ENCODE results near the gene ADAM23. TPM values are rescaled to one million over a fixed set of nuclear protein-coding genes. Genes with fewer than 3 reads are reported as not detected.

The ADAM23 gene
- total RNA-seq, 1 donor from 2014 or later = 68.8 TPM

GRCh38 chr2:206555721-206556120 is 112.4 kb downstream of the ADAM23 start:
- intact Hi-C loops (cut with micrococcal nuclease) = no loop called here
- DNase-seq = no peak

GRCh38 chr2:206556357-206556949 is 113.1 kb downstream of the ADAM23 start:
- ATAC-seq (peak; percentile 29), DNase-seq (no peak)
- intact Hi-C loops (cut with micrococcal nuclease) = no loop called here

More at GRCh38 chr2:206555721-206556120, 112.4 kb downstream of the ADAM23 start:
- ATAC-seq = no peak

- DNase-seq (no peak), ATAC-seq (no peak)
- intact Hi-C loops (cut with micrococcal nuclease) = no loop called here
Measured at GRCh38 chr2:206557321-206557720, 114.0 kb downstream of the ADAM23 start.

- intact Hi-C loops (cut with micrococcal nuclease) = no loop called here
- ATAC-seq = no peak
- DNase-seq = no peak
Measured at GRCh38 chr2:206558492-206558891, 115.2 kb downstream of the ADAM23 start.

DNA sequence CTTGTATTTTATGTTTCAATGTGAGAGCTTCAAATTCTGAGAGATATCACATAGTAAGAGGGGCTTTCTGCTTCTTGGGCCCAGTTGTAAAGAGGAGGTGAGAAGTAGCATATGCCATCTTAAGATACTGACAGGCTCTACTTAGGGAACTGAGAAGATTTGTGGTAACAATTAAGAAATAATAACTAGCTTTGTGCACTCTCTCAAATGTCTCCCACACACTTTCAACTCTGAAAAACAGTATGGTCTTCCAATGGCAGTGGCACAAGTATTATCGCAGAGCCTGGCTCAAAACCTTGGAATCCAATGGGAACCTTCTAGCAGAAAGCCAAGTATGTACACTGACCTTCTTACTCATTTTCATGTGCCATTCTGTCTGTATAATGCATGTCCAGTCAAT is 118.6 kb downstream of the ADAM23 start:
- intact Hi-C loops (cut with micrococcal nuclease) = no loop called here
- ATAC-seq = no peak
- DNase-seq = no peak

DNA sequence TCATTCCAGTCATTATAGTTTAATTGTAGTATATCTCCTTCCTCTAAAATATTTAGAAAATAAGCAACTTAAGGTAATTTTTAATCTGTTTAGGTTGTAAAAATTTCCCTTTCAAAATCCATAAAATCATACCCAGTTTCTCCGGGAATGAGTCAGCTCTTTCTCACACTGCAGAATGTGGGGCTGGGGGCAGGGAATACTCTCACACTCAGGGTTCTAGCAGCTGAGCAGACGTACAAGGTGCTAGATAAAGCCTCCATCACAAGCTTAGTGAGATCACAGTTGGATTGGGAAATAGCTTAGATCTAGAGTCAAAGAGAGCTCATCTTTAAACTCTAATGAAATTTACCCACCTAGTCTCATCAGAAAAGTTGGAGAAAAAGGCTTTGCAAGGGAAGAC is 119.0 kb downstream of the ADAM23 start:
- intact Hi-C loops (cut with micrococcal nuclease) = no loop called here
- DNase-seq (no peak), ATAC-seq (no peak)

DNA sequence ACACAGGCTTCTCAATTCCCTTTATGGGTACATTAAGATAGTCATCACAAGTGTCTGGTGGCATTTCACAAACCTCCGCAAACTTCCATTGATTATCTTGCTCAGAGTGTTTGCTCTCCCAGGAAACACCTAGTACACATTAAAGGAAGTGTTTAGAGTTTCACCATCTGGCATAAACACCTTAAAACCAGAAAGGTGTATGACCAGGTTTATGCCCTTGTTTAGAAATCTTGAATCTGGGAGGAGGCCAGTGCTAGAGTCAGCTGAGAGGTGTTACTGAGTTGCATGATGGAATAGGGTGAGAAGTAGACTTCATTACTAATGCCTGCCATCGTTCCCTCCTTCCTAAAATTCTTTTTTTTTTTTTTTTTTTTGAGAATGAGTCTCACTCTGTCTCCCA is 120.0 kb downstream of the ADAM23 start:
- intact Hi-C loops (cut with micrococcal nuclease) = no loop called here
- DNase-seq (no peak), ATAC-seq (no peak)

DNA sequence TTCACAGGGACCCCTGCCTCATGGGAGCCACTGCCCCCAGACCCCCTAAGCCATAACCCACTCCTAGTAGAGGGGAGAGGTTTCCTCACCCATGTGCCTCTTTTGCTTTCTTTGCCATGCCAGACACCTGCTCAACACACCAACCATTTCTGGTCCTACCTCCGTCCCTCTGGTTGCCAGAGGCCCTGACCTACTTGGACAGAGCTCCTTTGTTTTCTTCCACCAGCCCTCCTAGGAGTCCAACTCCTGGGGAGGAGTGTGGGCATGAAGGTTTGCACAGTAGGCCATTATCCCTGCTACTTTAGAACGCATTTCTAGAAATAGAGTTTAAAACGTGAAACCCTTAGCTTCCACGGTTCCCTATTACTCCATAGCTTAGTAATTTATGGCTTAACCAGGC is 122.3 kb downstream of the ADAM23 start:
- ATAC-seq = no peak

GRCh38 chr2:206569470-206569869 is 126.1 kb downstream of the ADAM23 start:
- ATAC-seq = no peak
- intact Hi-C loops (cut with micrococcal nuclease) = no loop called here

More for the DNA sequence above, 122.3 kb downstream of the ADAM23 start:
- intact Hi-C loops (cut with micrococcal nuclease) = no loop called here
- no peak for DNase-seq

GRCh38 chr2:206570199-206570598 is 126.9 kb downstream of the ADAM23 start:
- intact Hi-C loops (cut with micrococcal nuclease) = no loop called here
- ATAC-seq (no peak), DNase-seq (no peak)

More at GRCh38 chr2:206569470-206569869, 126.1 kb downstream of the ADAM23 start:
- DNase-seq = no peak

- DNase-seq (no peak), ATAC-seq (no peak)
- intact Hi-C loops (cut with micrococcal nuclease) = no loop called here
Measured at GRCh38 chr2:206572725-206573124, 129.4 kb downstream of the ADAM23 start.

GRCh38 chr2:206573793-206574192 is 130.5 kb downstream of the ADAM23 start:
- DNase-seq (no peak), ATAC-seq (no peak)
- intact Hi-C loops (cut with micrococcal nuclease) = no loop called here

DNA sequence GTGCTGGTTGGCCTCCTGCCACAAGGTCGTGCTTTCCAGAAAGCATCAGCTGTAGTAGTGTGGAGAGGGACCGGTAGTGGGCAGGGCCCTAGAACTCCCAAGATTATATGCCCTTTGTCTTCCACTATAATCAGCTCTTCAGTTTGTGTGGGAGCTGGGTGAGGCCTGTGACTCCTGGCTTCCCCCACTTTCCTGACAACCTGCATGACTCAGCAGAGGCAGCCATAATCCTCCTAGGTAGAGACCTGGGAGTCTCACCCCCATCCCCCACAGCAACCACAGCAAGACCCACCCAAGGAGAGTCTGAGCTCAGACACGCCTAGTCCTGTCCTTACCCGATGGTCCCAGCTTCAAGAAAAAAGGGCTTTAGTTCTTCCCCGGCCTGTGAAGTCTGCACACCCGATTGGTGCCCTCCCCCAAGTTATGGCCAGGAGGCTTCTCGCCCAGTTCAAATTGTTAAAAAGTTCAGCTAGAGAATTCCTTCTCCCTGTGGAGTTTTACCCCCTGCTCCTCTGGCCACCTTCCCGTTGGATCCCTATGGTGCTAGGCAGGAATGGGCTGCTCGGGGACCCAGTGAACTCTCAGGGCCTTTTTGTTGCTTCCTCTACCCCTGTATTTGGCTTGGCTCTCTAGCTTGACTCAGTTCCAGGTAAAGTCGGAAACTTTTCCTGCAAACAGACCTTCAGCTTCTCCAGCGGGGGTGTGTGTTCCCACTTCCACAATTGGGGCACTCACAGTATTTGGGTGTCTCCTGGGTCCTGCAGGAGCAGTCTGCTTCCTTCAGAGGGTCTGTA is 141.2 kb downstream of the ADAM23 start:
- ATAC-seq = no peak
- intact Hi-C loops (cut with micrococcal nuclease) = no loop called here
- DNase-seq = no peak

- intact Hi-C loops (cut with micrococcal nuclease) = no loop called here
Measured at GRCh38 chr2:206585335-206585734, 142.0 kb downstream of the ADAM23 start.

GRCh38 chr2:206586609-206587008 is 143.3 kb downstream of the ADAM23 start:
- intact Hi-C loops (cut with micrococcal nuclease) = no loop called here
- no peak for DNase-seq
- peak; percentile 65 for ATAC-seq

More at GRCh38 chr2:206585335-206585734, 142.0 kb downstream of the ADAM23 start:
- DNase-seq = no peak
- ATAC-seq = no peak

GRCh38 chr2:206597717-206598218 is 154.4 kb downstream of the ADAM23 start:
- intact Hi-C loops (cut with micrococcal nuclease) = no loop called here
- DNase-seq (no peak), ATAC-seq (no peak)

DNA sequence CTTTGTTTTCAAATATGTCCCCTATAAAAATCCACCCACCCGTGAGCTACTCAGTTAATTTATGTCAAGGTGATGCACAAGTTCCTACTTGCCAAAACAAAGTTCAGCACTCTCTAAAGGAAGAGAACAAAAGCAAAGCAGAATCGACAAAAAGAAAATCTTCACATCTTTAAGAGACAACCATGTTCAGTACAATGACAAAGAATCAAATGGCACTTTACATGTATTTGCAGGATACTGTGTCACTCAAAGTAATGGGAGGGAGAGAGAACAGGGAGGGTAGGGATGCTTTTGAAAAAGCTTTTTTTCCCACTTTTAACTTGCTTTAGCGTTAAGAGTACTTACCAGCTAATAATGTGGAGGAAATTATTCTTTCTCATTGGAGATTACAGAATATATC is 159.9 kb downstream of the ADAM23 start:
- intact Hi-C loops (cut with micrococcal nuclease) = no loop called here
- DNase-seq (no peak), ATAC-seq (no peak)

GRCh38 chr2:206610451-206610850 is 167.1 kb downstream of the ADAM23 start:
- ATAC-seq (no peak), DNase-seq (no peak)
- intact Hi-C loops (cut with micrococcal nuclease) = no loop called here

- no peak for ATAC-seq
- intact Hi-C loops (cut with micrococcal nuclease) = no loop called here
Measured at GRCh38 chr2:206611191-206611590, 167.9 kb downstream of the ADAM23 start.

DNA sequence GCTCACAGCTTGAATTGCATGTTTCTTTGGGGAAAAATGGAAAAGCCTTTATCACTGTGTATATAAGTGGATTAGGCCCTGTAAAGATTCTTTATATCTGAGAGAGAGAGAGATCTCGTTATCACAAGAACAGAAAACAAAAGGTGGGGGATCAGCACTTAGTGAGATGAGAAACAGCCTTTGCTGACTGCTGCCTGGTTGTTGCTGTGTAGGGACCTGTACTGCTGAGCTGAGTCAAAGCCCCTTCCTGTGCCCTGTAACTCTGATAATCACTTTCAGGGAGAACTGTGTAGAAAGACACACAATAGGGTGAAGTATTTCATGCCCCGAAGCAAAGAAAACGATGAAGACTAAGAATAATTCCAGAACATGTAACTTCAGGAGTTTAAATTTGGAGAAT is 168.4 kb downstream of the ADAM23 start:
- ATAC-seq (no peak), DNase-seq (no peak)
- intact Hi-C loops (cut with micrococcal nuclease) = no loop called here

More at GRCh38 chr2:206611191-206611590, 167.9 kb downstream of the ADAM23 start:
- no peak for DNase-seq

DNA sequence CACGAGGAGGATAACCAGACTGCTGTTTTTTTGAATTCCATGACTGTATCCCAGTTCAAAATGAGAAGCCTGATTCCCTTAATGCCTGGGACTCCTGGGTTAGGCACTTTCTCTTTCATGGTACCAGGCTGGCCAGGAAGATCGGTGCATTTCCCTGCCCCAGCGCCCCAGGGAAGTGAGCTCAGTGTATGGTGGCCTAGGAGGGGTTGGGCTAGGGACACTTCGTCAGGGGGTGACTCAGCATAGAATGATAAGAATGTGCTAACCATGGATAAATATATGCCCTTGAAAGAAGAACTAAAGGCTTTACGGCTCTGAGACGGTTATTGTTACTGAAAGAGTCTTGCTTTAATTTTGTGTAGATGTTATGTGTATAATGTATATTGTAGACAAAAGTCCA is 171.5 kb downstream of the ADAM23 start:
- no peak for DNase-seq
- peak; percentile 47 for ATAC-seq
- intact Hi-C loops (cut with micrococcal nuclease) = no loop called here

All from left ventricle myocardium superior (tissue), 1 donor.